Measurements from ENCODE around the gene CCRL2. TPM values are rescaled to one million over a fixed set of nuclear protein-coding genes. Genes with fewer than 3 reads are reported as not detected.
"Not testable (repeated sequence)": the region's sequence is repeated elsewhere in the genome, so short reads cannot be mapped to it uniquely, and the experiment has no call there.

The CCRL2 gene
- total RNA-seq, 1 donor from 2014 or later, result 1.2 TPM

DNA sequence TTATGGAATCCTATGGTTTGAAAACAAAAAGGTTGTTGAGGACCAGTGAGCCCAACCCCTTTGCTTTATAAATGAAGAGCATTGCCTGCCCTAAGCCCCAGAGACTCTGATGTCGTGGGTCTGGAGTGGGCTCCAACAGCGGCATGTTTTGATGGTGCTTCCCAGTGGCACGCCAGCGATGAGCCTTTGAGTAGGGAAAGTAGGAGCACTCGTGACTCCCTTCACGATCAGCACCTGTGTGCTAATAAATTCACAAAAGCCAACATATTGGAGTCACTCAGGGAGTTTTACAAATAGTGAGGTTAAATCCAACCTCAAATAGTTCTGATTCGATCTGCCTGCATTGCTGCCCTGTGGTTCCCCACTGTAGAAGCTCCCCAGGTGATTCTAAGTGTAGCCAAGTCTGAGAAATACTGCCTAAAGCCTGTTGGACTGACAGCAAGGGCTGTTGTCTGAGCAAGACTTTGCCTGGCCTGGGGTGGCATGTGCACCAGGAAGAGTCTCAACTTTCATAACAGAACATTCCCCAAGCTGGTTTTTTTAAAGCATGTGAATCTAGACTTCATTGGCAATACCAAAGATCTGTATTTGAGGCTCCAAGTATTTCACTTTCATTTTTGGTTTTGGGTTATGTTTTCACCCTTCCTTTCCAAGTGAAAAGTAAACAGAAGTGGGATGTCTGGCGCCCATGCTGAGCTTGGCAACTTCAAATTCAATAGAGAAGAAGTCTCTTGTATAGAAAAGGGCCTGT lies 26.4 kb upstream of the CCRL2 start:
- DNase-seq, result no peak

DNA sequence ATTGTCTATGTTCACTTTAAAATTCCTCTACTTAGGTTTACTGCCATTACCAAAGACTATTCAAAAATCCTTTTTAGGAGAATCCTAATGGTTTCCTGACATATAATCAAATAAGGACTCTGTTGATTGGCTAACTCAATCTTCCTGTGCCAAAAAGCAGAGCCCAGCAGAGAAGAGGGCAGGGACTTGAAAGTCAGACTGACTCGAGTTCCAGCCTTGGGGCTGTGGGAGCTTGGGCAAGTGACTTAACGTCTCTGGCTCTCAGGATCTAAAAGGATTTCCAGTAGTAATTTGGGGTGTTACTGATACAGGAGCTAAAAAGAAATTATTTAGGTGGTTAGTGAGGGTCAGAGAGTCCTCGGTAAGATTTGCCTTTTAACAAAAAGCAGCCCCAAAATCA lies 25.4 kb upstream of the CCRL2 start:
- no peak for DNase-seq

GRCh38 chr3:46383211-46383950 lies 23.7 kb upstream of the CCRL2 start:
- DNase-seq, result no peak

DNA sequence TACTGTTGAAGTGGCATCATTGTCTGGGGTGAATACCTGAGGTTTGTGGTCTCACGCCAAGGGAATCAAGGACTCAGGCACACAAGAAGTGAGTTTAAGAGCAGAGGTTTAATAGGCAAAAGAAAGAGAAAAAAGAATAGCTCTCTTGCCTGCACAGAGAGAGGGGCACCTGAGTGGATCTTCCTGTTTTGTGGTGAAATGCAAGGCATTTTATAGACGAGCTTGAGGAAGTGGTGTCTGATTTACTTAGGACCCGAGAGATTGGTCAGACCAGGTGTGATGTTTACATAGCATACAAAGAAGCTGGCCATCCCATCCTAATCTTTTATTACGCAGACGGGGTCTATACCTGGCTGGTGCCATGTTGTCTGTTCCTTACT lies 23.1 kb upstream of the CCRL2 start:
- DNase-seq, result no peak

GRCh38 chr3:46386205-46386604 lies 20.9 kb upstream of the CCRL2 start:
- no peak for DNase-seq

GRCh38 chr3:46388847-46389246 lies 18.2 kb upstream of the CCRL2 start:
- not testable (repeated sequence) for DNase-seq

- no peak for DNase-seq
These were observed 17.8 kb upstream of the CCRL2 start for GRCh38 chr3:46389306-46389705.

GRCh38 chr3:46391526-46391925 lies 15.5 kb upstream of the CCRL2 start:
- DNase-seq, result not testable (repeated sequence)

DNA sequence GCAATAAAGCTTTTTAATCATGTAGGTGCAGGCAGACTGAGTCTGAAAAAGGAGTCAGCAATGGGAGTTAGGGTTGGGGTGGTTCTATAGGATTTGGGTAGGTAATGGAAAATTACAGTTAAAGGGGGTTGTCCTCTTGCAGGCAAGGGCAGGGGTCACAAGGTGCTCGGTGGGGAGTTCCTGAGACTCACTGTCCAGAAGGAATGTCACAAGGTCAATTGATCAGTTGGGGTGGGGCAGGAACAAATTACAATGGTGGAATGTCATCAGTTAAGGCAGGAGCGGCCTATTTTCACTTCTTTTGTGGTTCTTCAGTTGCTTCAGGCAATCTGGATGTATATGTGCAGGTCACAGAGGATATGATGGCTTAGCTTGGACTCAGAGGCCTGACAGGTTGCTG lies 14.0 kb upstream of the CCRL2 start:
- no peak for DNase-seq

DNA sequence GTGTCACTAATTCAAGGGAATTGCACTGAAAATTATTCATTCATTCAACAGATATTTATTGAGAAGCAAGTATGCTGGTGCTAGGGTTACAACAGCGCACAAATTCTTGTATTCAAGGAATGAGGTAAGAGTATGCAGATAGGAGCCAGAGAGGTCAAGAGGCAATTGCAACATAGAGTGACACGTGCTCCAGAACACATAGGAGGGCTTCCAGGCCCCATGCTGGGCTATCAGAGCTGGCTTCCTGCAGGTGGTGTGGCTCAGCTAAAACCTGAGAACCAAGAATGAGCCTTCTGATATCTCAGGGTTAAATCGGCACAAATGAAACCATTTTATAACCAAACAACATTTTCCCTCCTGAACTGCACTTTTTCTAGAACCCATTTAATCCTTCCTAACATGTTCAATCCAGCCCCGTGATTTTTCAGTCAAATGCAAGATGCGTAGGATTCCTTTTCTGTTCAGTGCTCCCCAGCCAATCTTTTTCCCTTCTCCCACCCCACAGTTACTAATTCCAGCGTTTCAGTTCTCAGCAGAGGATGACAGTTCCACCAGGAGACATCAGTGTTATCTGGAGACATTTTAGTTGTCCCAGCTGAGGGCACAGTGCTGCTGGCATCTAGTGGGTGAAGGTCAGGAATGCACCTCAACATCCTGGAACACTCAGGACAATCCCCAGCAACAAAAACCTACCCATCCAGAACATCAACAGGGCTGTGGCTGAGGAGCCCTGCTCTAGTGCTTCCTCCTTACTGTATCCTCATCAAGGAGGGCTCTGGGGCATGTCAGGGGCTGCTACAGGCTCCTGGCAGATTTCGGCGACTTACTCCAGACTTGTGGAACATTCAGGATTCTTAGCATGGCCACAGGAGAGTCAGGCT lies 13.3 kb upstream of the CCRL2 start:
- no peak for DNase-seq

- no peak for DNase-seq
These were observed 11.8 kb upstream of the CCRL2 start for GRCh38 chr3:46395210-46395661.

DNA sequence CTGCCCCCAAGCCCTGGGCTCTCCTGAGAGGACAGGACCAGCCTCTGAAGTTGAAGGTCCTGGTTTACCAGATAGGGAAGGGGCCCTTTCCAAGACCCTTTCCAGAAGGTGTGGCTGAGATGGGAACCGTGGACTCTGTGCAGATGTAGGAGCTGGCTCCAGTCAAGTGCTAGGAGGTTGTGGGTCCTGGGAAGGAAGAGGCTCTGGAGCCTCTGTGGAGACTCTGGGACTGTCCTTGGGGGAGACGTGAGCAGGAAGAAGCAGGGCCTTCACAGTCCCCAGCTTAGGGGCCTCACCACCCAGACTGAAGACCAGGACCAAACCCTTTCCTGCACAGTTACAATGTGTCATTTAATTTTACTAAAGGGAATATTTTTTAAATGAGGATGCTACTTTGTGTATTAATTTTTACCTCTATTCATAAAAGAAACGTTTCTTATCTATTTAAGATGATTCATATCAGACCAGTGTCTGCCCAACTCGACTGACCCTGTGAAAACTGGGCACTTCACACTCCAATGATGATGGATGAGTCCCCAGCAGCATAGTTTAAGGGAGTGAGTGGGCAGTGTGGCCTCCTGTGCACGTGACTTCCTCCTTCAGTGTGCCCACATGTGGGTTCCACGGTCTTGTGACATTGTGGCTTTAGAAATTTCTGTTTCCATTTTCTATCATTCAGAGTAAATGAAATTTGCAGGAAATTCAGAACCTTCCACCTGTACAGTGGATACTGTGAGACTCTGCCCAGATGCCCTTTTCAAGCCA lies 11.1 kb upstream of the CCRL2 start:
- DNase-seq, result no peak

DNA sequence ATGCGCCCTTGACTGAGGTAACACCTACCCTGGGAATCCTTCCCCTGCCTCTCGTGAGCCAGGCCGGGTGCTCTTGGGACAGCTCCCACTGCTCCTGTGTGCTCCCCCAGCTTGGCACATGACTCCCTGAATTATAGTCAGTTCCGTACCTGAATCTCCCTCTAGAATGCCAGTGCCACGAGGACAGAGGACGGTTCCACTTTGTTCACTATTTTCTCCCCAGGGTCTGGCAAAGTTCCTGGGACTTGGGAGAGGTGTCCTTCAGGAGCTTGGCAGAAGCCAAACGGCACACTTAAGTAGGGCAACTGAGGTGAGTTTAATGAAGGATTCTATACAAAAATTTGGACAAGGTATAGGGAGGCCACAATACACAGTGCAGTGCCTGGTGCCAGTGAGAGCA lies 9.9 kb upstream of the CCRL2 start:
- no peak for DNase-seq

DNA sequence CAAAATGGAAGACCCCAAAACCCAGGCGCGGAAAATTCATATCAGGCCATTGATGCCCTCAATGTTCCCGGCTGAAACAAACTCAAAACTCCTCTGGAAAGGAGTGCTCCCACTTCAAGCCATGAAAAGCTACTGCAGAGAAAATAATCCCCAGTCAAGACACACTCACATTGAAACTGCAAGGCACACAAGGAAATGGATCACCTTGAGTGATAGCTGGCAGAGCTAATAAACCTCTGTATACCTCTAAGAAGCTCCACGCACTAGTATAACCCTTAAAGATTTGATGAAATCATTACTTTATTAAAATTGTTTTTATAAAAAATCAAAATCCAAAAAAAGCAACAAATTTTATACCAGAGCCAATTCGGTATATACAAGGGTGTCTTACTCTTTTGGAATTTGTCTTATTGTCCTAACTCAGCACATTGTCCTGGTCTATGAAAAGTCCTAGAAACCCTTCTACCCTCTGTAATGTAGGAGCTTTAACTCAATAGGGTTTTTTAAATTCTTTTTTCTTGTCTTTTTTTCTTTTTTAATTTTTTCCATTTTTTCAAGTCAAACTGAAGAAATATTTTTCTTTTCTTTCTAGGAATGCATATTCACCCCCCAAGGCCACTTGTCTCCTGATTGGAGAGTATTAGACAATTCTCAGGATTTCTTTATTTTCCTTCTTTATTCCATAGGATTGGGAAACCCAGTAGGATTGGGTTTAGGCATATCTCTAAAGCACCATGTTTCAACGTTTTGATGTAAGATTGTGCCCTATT lies 8.7 kb upstream of the CCRL2 start:
- DNase-seq, result no peak

DNA sequence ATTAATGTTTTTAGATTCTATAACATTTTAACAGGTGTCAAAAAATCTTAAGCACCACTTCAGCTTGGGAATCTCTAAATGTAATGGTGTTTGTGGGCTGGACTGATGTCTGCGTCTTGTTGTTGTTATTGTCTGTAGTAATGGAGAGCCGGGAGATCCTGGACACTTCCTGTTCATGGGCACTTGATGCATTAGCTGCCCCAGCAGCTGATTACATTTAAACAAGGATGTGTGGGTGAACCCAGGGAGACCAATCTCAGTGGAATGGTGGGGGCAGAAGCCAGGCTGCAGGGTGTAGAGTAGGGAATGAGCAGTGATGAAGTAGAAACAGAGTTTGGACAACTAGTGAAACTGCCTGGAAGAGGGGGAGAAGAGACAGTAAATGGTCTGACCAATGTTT lies 8.0 kb upstream of the CCRL2 start:
- no peak for DNase-seq

GRCh38 chr3:46399557-46399956 lies 7.5 kb upstream of the CCRL2 start:
- no peak for DNase-seq

DNA sequence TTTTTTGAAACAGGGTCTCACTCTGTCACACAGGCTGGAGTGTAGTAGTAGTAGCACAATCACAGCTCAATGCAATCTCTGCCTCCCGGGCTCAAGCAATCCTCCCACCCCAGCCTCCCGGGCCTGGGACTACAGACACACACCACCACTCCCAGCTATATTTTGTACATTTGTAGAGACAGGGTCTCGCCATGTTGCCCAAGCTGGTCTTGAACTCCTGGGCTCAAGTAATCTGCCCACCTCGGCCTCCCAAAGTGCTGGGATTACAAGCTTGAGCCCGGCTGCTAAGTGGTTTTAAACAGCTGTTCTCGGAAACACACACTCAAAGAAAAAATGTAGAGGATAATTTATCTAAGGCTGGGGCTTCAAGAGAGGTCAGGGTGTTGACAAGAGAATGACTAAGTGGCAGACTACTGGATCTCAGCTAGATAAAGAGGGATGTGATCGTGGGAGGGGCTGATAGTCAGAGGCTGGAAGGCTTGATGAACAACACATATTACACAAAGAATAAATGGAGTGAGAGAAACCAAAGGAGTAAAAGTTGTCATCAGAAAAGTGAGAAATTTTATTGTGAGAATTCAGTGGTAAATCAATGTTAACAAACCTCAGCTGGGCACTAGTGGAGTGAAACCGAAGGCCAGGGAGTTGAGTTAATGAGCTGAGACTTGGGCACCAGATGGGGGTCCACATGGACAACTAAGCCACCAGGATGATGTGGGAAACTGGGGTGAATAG lies 6.9 kb upstream of the CCRL2 start:
- no peak for DNase-seq

DNA sequence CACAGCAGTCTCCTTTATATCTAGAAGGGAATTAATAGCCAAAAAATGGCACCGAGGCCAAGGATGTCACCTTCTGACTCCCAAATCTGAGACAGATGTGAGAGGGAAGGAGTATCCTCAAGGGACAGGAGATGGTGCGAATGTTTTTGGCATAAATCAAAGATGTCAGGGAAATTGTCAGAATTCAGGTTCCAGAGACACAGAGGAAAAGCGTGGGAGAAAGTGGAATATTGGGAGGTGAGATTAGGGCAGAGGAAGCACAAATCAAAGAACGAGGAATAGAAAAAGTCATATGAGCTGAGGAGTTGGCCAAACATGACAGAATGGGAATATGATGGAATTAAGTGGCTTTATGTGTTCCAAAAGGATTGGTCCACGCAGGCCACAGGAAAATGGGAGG lies 6.2 kb upstream of the CCRL2 start:
- no peak for DNase-seq

DNA sequence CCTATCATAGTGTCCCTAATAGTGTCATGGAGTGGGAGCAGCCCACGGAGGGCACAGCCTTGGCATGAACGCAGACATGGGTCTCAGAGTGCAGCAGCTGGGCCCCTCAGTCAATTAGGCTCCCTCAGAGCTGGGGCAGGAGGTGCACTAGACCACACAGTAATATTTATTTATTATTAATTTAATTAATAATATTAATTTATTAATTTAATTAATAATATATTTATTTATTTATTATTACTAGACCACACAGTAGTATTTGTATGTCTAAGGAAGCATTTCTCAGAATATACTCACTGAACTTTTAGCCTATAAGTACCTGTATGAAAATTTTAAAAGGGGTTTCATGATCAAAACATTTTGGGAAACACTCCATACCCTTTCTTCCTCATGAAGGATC lies 5.5 kb upstream of the CCRL2 start:
- no peak for DNase-seq

GRCh38 chr3:46402902-46403301 lies 4.2 kb upstream of the CCRL2 start:
- DNase-seq, result not testable (repeated sequence)

Data from skin of body (tissue), 2 donors.